HepG2 (cell line): ENCODE measurements around the gene AP1S3. TPM values are rescaled to one million over a fixed set of nuclear protein-coding genes. Genes with fewer than 3 reads are reported as not detected.

Experiments used
- EP300 ChIP-seq, 3 experiments: sonication (generic) in 1 of 3; formaldehyde crosslinking in 1 of 3; IDR thresholded peaks; 2 replicates each; pipeline versions ENCODE4 v1.5.1 to v1.6.1; 2011 to 2020; ENCODE audit warnings: low read depth in 2 of 3, low read length in 2 of 3, borderline replicate concordance in 1 of 3, improper control_type of control experiment in 1 of 3, mild to moderate bottlenecking in 1 of 3, missing genetic modification reagents in 1 of 3, moderate library complexity in 1 of 3
- FIP1L1 ChIP-seq: fragments of 200-400 bp; formaldehyde crosslinking; IDR thresholded peaks from 2 replicates; pipeline ENCODE4 v1.6.1; 2018; ENCODE audit warnings: low read depth, mild to moderate bottlenecking, low read length, moderate library complexity, borderline replicate concordance; ENCODE audit not compliant: insufficient read depth
- HNF1B ChIP-seq: sonication (generic); formaldehyde crosslinking; IDR thresholded peaks from 2 replicates; pipeline ENCODE4 v1.5.1; 2020; ENCODE audit warnings: mild to moderate bottlenecking, moderate library complexity, missing genetic modification reagents
- HNF4A ChIP-seq: sonication (generic); formaldehyde crosslinking; IDR thresholded peaks from 2 replicates; pipeline ENCODE4 v1.4.0; 2020; ENCODE audit warnings: missing genetic modification reagents
- KMT2A ChIP-seq: sonication (generic); formaldehyde crosslinking; IDR thresholded peaks from 2 replicates; pipeline ENCODE4 v1.4.0; 2020; ENCODE audit warnings: missing genetic modification reagents
- NCOR1 ChIP-seq: fragments of 200-600 bp; sonication (generic); IDR thresholded peaks from 2 replicates; pipeline ENCODE4 v1.7.0; 2017; ENCODE audit warnings: antibody characterized with exemption, low read length, borderline replicate concordance
- NFE2L1 ChIP-seq: sonication (generic); formaldehyde crosslinking; IDR thresholded peaks from 2 replicates; pipeline ENCODE4 v1.4.0; 2020; ENCODE audit warnings: missing genetic modification reagents, mild to moderate bottlenecking, borderline replicate concordance
- NR3C1 ChIP-seq: sonication (generic); formaldehyde crosslinking; IDR thresholded peaks from 2 replicates; pipeline ENCODE4 v1.4.0; 2020; ENCODE audit warnings: missing genetic modification reagents
- PHF8 ChIP-seq: sonication (generic); formaldehyde crosslinking; IDR thresholded peaks from 2 replicates; pipeline ENCODE4 v1.5.0; 2020; ENCODE audit warnings: missing genetic modification reagents
- RELA ChIP-seq: sonication (generic); formaldehyde crosslinking; IDR thresholded peaks from 2 replicates; pipeline ENCODE4 v1.4.0; 2020; ENCODE audit warnings: missing genetic modification reagents
- SAFB2 ChIP-seq: sonication (generic); formaldehyde crosslinking; IDR thresholded peaks from 2 replicates; pipeline ENCODE4 v1.5.1; 2020; ENCODE audit warnings: missing genetic modification reagents, low read depth, mild to moderate bottlenecking, borderline replicate concordance
- SIX1 ChIP-seq: sonication (generic); formaldehyde crosslinking; IDR thresholded peaks from 2 replicates; pipeline ENCODE4 v1.4.0; 2020; ENCODE audit warnings: missing genetic modification reagents, borderline replicate concordance
- SMARCE1 ChIP-seq: fragments of 450-650 bp; IDR thresholded peaks from 2 replicates; pipeline ENCODE4 v1.6.1; 2017; ENCODE audit warnings: borderline replicate concordance
- TAF1 ChIP-seq: sonication (generic); formaldehyde crosslinking; IDR thresholded peaks from 2 replicates; pipeline ENCODE4 v1.4.0; 2020; ENCODE audit warnings: missing genetic modification reagents
- ZMYM4 ChIP-seq: sonication (generic); formaldehyde crosslinking; IDR thresholded peaks from 2 replicates; pipeline ENCODE4 v1.8.1; 2023; ENCODE audit warnings: mild to moderate bottlenecking, missing genetic modification reagents
- ZNF263 ChIP-seq: sonication (generic); formaldehyde crosslinking; IDR thresholded peaks from 2 replicates; pipeline ENCODE4 v1.4.0; 2020; ENCODE audit warnings: missing genetic modification reagents
- ZNF761 ChIP-seq: sonication (generic); formaldehyde crosslinking; conservative IDR thresholded peaks from 2 replicates; pipeline ENCODE4 v1.4.0; 2020; ENCODE audit warnings: mild to moderate bottlenecking, missing genetic modification reagents
- ZSCAN12 ChIP-seq: sonication (generic); formaldehyde crosslinking; IDR thresholded peaks from 2 replicates; pipeline ENCODE4 v1.9.0; 2021; ENCODE audit warnings: mild to moderate bottlenecking, missing genetic modification reagents
- ZSCAN22 ChIP-seq: sonication (generic); formaldehyde crosslinking; IDR thresholded peaks from 2 replicates; pipeline ENCODE4 v1.4.0; 2020; ENCODE audit warnings: mild to moderate bottlenecking, missing genetic modification reagents
- polyA plus RNA-seq, 8 experiments: library from polyadenylated mRNA; depleted of rRNA in 3 of 8; stranded (reverse) in 7 of 8; unstranded in 1 of 8; fragments of >200 nt; fragmentation: Illumina TruSeq in 4 of 8; extraction: Trizol in 4 of 8; gene quantifications; 2 replicates each; pipeline versions ENCODE4 v1.2.1 to v1.2.3, GENCODE V29; 2011 to 2016; ENCODE audit warnings: low read depth in 4 of 8, missing spikeins in 1 of 8, mixed read lengths in 1 of 8; ENCODE audit not compliant: insufficient read depth in 1 of 8
- total RNA-seq, 5 experiments: library from RNA; depleted of rRNA; stranded (reverse); fragments of >200 nt; fragmentation: Illumina TruSeq; extraction: Trizol; gene quantifications; 2 replicates each; pipeline ENCODE4 v1.2.3, GENCODE V29; 2016; ENCODE audit warnings: low read depth in 1 of 5
- TF ChIP-seq, protein P1 (sequence below): sonication (generic); formaldehyde crosslinking; IDR thresholded peaks from 2 replicates; pipeline ENCODE4 v1.4.0; 2020; ENCODE audit warnings: missing genetic modification reagents, mild to moderate bottlenecking, borderline replicate concordance
- TF ChIP-seq, protein P2 (sequence below): sonication (generic); formaldehyde crosslinking; IDR thresholded peaks from 2 replicates; pipeline ENCODE4 v1.5.1; 2020; ENCODE audit warnings: mild to moderate bottlenecking, missing genetic modification reagents, moderate library complexity
- TF ChIP-seq, protein P3 (sequence below): IDR thresholded peaks from 2 replicates; pipeline ENCODE4 v1.4.0; 2020; ENCODE audit warnings: mild to moderate bottlenecking, missing genetic modification reagents

AP1S3 gene
- total and polyA plus RNA-seq, 2 of the 13 experiments (the other 11 are each of a cell fraction or from before 2014, with no cell fraction given) = 3.0 to 16.3 TPM

GRCh38 chr2:223753940-223754339 is 83.4 kb downstream of the AP1S3 start (continued):
- peak; percentile 46; the same call in 1 of the 2 replicates for TF ChIP-seq ZNF263 (CRISPR knock-in tag)
- TF ChIP-seq TAF1 (CRISPR knock-in tag) = no peak
- no peak for TF ChIP-seq ZSCAN12 (CRISPR knock-in tag)
- no peak for TF ChIP-seq KMT2A (CRISPR knock-in tag)
- TF ChIP-seq HNF1B (CRISPR knock-in tag) = peak; percentile 56; the same call in 1 of the 2 replicates
- no peak for TF ChIP-seq SAFB2 (CRISPR knock-in tag)
- TF ChIP-seq, protein P1, sequence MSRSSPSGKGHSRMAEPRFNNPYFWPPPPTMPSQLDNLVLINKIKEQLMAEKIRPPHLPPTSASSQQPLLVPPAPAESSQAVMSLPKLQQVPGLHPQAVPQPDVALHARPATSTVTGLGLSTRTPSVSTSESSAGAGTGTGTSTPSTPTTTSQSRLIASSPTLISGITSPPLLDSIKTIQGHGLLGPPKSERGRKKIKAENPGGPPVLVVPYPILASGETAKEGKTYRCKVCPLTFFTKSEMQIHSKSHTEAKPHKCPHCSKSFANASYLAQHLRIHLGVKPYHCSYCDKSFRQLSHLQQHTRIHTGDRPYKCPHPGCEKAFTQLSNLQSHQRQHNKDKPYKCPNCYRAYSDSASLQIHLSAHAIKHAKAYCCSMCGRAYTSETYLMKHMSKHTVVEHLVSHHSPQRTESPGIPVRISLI (CRISPR knock-in tag) = peak; percentile 83
- TF ChIP-seq SIX1 (CRISPR knock-in tag) = peak; percentile 12; the same call in 1 of the 2 replicates
- TF ChIP-seq, protein P2, sequence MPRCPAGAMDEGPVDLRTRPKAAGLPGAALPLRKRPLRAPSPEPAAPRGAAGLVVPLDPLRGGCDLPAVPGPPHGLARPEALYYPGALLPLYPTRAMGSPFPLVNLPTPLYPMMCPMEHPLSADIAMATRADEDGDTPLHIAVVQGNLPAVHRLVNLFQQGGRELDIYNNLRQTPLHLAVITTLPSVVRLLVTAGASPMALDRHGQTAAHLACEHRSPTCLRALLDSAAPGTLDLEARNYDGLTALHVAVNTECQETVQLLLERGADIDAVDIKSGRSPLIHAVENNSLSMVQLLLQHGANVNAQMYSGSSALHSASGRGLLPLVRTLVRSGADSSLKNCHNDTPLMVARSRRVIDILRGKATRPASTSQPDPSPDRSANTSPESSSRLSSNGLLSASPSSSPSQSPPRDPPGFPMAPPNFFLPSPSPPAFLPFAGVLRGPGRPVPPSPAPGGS (CRISPR knock-in tag) = no peak
- no peak for TF ChIP-seq PHF8 (CRISPR knock-in tag)
- TF ChIP-seq FIP1L1 = no peak
- TF ChIP-seq NFE2L1 (CRISPR knock-in tag) = no peak
- peak; percentile 72 for TF ChIP-seq HNF4A (CRISPR knock-in tag)
- TF ChIP-seq RELA (CRISPR knock-in tag) = no peak
- TF ChIP-seq NR3C1 (CRISPR knock-in tag) = no peak
- no peak for TF ChIP-seq EP300 (IDR thresholded peaks at IDR 0.05; ENCODE audit: low read depth in 2 of 2, low read length in 2 of 2)
- no peak for TF ChIP-seq EP300 (CRISPR knock-in tag; IDR thresholded peaks at IDR 0.05; ENCODE audit: borderline replicate concordance)
- no peak for TF ChIP-seq ZSCAN22 (CRISPR knock-in tag)
- TF ChIP-seq SMARCE1 = no peak
- TF ChIP-seq, protein P3, sequence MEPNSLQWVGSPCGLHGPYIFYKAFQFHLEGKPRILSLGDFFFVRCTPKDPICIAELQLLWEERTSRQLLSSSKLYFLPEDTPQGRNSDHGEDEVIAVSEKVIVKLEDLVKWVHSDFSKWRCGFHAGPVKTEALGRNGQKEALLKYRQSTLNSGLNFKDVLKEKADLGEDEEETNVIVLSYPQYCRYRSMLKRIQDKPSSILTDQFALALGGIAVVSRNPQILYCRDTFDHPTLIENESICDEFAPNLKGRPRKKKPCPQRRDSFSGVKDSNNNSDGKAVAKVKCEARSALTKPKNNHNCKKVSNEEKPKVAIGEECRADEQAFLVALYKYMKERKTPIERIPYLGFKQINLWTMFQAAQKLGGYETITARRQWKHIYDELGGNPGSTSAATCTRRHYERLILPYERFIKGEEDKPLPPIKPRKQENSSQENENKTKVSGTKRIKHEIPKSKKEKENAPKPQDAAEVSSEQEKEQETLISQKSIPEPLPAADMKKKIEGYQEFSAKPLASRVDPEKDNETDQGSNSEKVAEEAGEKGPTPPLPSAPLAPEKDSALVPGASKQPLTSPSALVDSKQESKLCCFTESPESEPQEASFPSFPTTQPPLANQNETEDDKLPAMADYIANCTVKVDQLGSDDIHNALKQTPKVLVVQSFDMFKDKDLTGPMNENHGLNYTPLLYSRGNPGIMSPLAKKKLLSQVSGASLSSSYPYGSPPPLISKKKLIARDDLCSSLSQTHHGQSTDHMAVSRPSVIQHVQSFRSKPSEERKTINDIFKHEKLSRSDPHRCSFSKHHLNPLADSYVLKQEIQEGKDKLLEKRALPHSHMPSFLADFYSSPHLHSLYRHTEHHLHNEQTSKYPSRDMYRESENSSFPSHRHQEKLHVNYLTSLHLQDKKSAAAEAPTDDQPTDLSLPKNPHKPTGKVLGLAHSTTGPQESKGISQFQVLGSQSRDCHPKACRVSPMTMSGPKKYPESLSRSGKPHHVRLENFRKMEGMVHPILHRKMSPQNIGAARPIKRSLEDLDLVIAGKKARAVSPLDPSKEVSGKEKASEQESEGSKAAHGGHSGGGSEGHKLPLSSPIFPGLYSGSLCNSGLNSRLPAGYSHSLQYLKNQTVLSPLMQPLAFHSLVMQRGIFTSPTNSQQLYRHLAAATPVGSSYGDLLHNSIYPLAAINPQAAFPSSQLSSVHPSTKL (CRISPR knock-in tag) = peak; percentile 71
- TF ChIP-seq ZNF761 (CRISPR knock-in tag) = no peak
- no peak for TF ChIP-seq NCOR1
- TF ChIP-seq ZMYM4 (CRISPR knock-in tag) = peak; percentile 81
